H9 (cell line): ENCODE measurements around the gene TAF1A. TPM values are rescaled to one million over a fixed set of nuclear protein-coding genes. Genes with fewer than 3 reads are reported as not detected.

ENCODE experiments used
- DNase-seq: peaks from one replicate; pipeline ENCODE4 v3.0.0-alpha.2; 2017
- H2AFZ ChIP-seq: one replicate; pipeline ENCODE4 v1.6.1; 2013; ENCODE audit warnings: mild to moderate bottlenecking, low read length, control low read depth, moderate library complexity
- H2AK5ac ChIP-seq: 2 replicates; pipeline ENCODE4 v1.6.1; 2013; ENCODE audit warnings: low read length, control low read depth, mixed read lengths; ENCODE audit not compliant: insufficient read length
- H2BK120ac ChIP-seq: one replicate; pipeline ENCODE4 v1.6.1; 2013; ENCODE audit warnings: low read depth, mild to moderate bottlenecking, low read length, control low read depth, inconsistent platforms; ENCODE audit not compliant: poor library complexity, severe bottlenecking
- H2BK12ac ChIP-seq: 2 replicates; pipeline ENCODE4 v1.6.1; 2013; ENCODE audit warnings: low read length, control low read depth, mixed read lengths, low read depth; ENCODE audit not compliant: insufficient read length
- H2BK15ac ChIP-seq: 2 replicates; pipeline ENCODE4 v1.6.1; 2013; ENCODE audit warnings: low read depth, low read length, control low read depth
- H2BK20ac ChIP-seq: one replicate; pipeline ENCODE4 v1.6.1; 2013; ENCODE audit warnings: low read depth, mild to moderate bottlenecking, low read length, control low read depth, inconsistent platforms; ENCODE audit not compliant: poor library complexity, severe bottlenecking
- H2BK5ac ChIP-seq: 2 replicates; pipeline ENCODE4 v1.6.1; 2013; ENCODE audit warnings: low read length, control low read depth, mixed read lengths; ENCODE audit not compliant: insufficient read length
- H3K14ac ChIP-seq: 2 replicates; pipeline ENCODE4 v1.6.1; 2013; ENCODE audit warnings: low read length, control low read depth; ENCODE audit not compliant: insufficient read depth
- H3K18ac ChIP-seq: 2 replicates; pipeline ENCODE4 v1.6.1; 2013; ENCODE audit warnings: low read depth, mild to moderate bottlenecking, mixed read lengths, low read length, control low read depth; ENCODE audit not compliant: insufficient read length
- H3K23ac ChIP-seq: 2 replicates; pipeline ENCODE4 v1.6.1; 2013; ENCODE audit warnings: low read length, control low read depth, mixed read lengths, low read depth; ENCODE audit not compliant: insufficient read length
- H3K23me2 ChIP-seq: 2 replicates; pipeline ENCODE4 v1.6.1; 2013; ENCODE audit warnings: low read depth, mild to moderate bottlenecking, mixed read lengths, low read length, control low read depth; ENCODE audit not compliant: insufficient read length, poor library complexity, severe bottlenecking
- H3K27ac ChIP-seq: 2 replicates; pipeline ENCODE4 v1.5.1; 2013; ENCODE audit warnings: low read length, control low read depth, mixed read lengths, low read depth; ENCODE audit not compliant: insufficient read length
- H3K27me3 ChIP-seq: 2 replicates; pipeline ENCODE4 v1.6.1; 2013; ENCODE audit warnings: low read length, control low read depth, inconsistent platforms; ENCODE audit not compliant: insufficient read depth
- H3K4ac ChIP-seq: 2 replicates; pipeline ENCODE4 v1.6.1; 2013; ENCODE audit warnings: low read depth, mild to moderate bottlenecking, control low read depth, inconsistent platforms, low read length, moderate library complexity
- H3K4me1 ChIP-seq: 2 replicates; pipeline ENCODE4 v1.6.1; 2013; ENCODE audit warnings: low read length, control low read depth, inconsistent platforms; ENCODE audit not compliant: insufficient read depth
- H3K4me2 ChIP-seq: 2 replicates; pipeline ENCODE4 v1.6.1; 2013; ENCODE audit warnings: low read length, control low read depth, mixed read lengths; ENCODE audit not compliant: insufficient read length, insufficient read depth
- H3K56ac ChIP-seq: 2 replicates; pipeline ENCODE4 v1.6.1; 2013; ENCODE audit warnings: low read depth, mild to moderate bottlenecking, mixed read lengths, low read length, control low read depth; ENCODE audit not compliant: insufficient read length
- H3K79me1 ChIP-seq: 2 replicates; pipeline ENCODE4 v1.6.1; 2013; ENCODE audit warnings: low read depth, mild to moderate bottlenecking, moderate library complexity, low read length, control low read depth, inconsistent platforms; ENCODE audit not compliant: insufficient read depth, poor library complexity, severe bottlenecking
- H3K79me2 ChIP-seq: 2 replicates; pipeline ENCODE4 v1.6.1; 2013; ENCODE audit warnings: low read length, control low read depth, inconsistent platforms; ENCODE audit not compliant: insufficient read depth
- H3K9ac ChIP-seq: 2 replicates; pipeline ENCODE4 v1.6.1; 2013; ENCODE audit warnings: low read length, control low read depth, mixed read lengths; ENCODE audit not compliant: insufficient read length; ENCODE audit errors: extremely low read depth
- H3K9me3 ChIP-seq: one replicate; pipeline ENCODE4 v1.6.1; 2013; ENCODE audit warnings: low read depth, low read length, inconsistent platforms; ENCODE audit not compliant: control insufficient read depth
- H3T11ph ChIP-seq: one replicate; pipeline ENCODE4 v1.6.1; 2013; ENCODE audit warnings: mild to moderate bottlenecking, low read length, control low read depth, inconsistent platforms
- H4K20me1 ChIP-seq: one replicate; pipeline ENCODE4 v1.6.1; 2013; ENCODE audit not compliant: control insufficient read depth, insufficient read length, insufficient read depth
- H4K5ac ChIP-seq: 2 replicates; pipeline ENCODE4 v1.6.1; 2013; ENCODE audit warnings: low read depth, mild to moderate bottlenecking, mixed read lengths, low read length, control low read depth; ENCODE audit not compliant: insufficient read length
- H4K8ac ChIP-seq: replicated peaks from 2 replicates; pipeline ENCODE4 v1.6.1; 2013; ENCODE audit warnings: low read length, control low read depth, mixed read lengths, low read depth; ENCODE audit not compliant: insufficient read length
- H4K91ac ChIP-seq: 2 replicates; pipeline ENCODE4 v1.6.1; 2013; ENCODE audit warnings: low read depth, mild to moderate bottlenecking, moderate library complexity, mixed read lengths, low read length, control low read depth; ENCODE audit not compliant: insufficient read length
- H3K27ac Mint-ChIP-seq, 3 experiments: 2 replicates in 2 of 3; 3 replicates in 1 of 3; pipeline ENCODE4 v1.8.0; 2020 to 2021; ENCODE audit warnings: mixed read lengths in 3 of 3, mild to moderate bottlenecking in 1 of 3, moderate library complexity in 1 of 3
- H3K27me3 Mint-ChIP-seq: 2 replicates; pipeline ENCODE4 v1.8.0; 2021; ENCODE audit warnings: low read depth, mild to moderate bottlenecking, moderate library complexity, mixed read lengths
- H3K36me3 Mint-ChIP-seq, 3 experiments: 2 replicates in 2 of 3; 3 replicates in 1 of 3; pipeline ENCODE4 v1.8.0; 2020 to 2021; ENCODE audit warnings: low read depth in 3 of 3, mixed read lengths in 3 of 3; ENCODE audit not compliant: insufficient read depth in 1 of 3
- H3K4me1 Mint-ChIP-seq, 2 experiments: 2 replicates each; pipeline ENCODE4 v1.8.0; 2020; ENCODE audit warnings: mixed read lengths in 2 of 2
- H3K4me3 Mint-ChIP-seq, 2 experiments: 2 replicates in 1 of 2; 3 replicates in 1 of 2; pipeline ENCODE4 v1.8.0; 2020 to 2021; ENCODE audit warnings: mild to moderate bottlenecking in 2 of 2, mixed read lengths in 2 of 2, moderate library complexity in 1 of 2
- H3K9me3 Mint-ChIP-seq, 2 experiments: 2 replicates in 1 of 2; 3 replicates in 1 of 2; pipeline ENCODE4 v1.8.0; 2020; ENCODE audit warnings: mild to moderate bottlenecking in 2 of 2, mixed read lengths in 2 of 2, moderate library complexity in 1 of 2
- CTCF ChIP-seq: fragments of 200-600 bp; sonication (generic); conservative IDR thresholded peaks from 3 replicates; pipeline ENCODE4 v1.8.0; 2021; ENCODE audit warnings: antibody characterized with exemption, mild to moderate bottlenecking
- WGBS: extraction: QIAGEN DNeasy Blood & Tissue Kit; methylation state at CpG from one replicate; pipeline ENCODE4 v1.1.7; 2013; ENCODE audit warnings: missing lambda C conversion rate, low lambda C conversion rate, mixed read lengths; ENCODE audit not compliant: insufficient read length; ENCODE audit errors: extremely low coverage; 5-methylcytosine and 5-hydroxymethylcytosine counted together
- total RNA-seq: library from RNA; stranded (reverse); gene quantifications from 2 replicates; pipeline ENCODE4 v1.2.1, GENCODE V29; 2021

The TAF1A gene
- total RNA-seq, 1 experiment from 2014 or later: 14.8 TPM

- H2AFZ ChIP-seq: no peak overlapping the region
These were observed 68.2 kb downstream of the TAF1A start for GRCh38 chr1:222521299-222522104.

More at GRCh38 chr1:222521299-222522104, 68.2 kb downstream of the TAF1A start:
- H3K9me3 Mint-ChIP-seq: no peaks in the 10 kb centered on the region; a peak in 2 of 5 replicates
- H3K18ac ChIP-seq: no peak overlapping the region
- no peak for DNase-seq
- H2AK5ac ChIP-seq: no peak overlapping the region
- H3K14ac ChIP-seq: no peak overlapping the region
- H3K9ac ChIP-seq: no peak overlapping the region
- no peak overlapping the region for H2BK20ac ChIP-seq
- no peaks in the 10 kb centered on the region for H3K79me1 ChIP-seq
- no peaks in the 10 kb centered on the region for H4K20me1 ChIP-seq
- H3K56ac ChIP-seq: no peak overlapping the region
- no peak overlapping the region for H2BK15ac ChIP-seq
- no peak overlapping the region for H4K91ac ChIP-seq
- no peak overlapping the region for H3K27ac ChIP-seq
- H3K27ac Mint-ChIP-seq: no peak overlapping the region; a peak in 1 of 7 replicates
- H3K4me1 Mint-ChIP-seq: no peaks in the 10 kb centered on the region
- H4K5ac ChIP-seq: no peak overlapping the region
- no peaks in the 10 kb centered on the region for H3K79me2 ChIP-seq
- H3K4ac ChIP-seq: no peak overlapping the region
- H4K8ac ChIP-seq: no peak overlapping the region
- H3K23ac ChIP-seq: no peak overlapping the region
- H3K23me2 ChIP-seq: no peaks in the 10 kb centered on the region
- no peak overlapping the region for H3K4me3 Mint-ChIP-seq
- H3K4me1 ChIP-seq: no peaks in the 10 kb centered on the region
- no peak overlapping the region for H2BK5ac ChIP-seq
- H3K9me3 ChIP-seq: no peaks in the 10 kb centered on the region
- H3T11ph ChIP-seq: no peak overlapping the region
- H3K4me2 ChIP-seq: no peak overlapping the region
- no CpG with 5 or more reads among the region's 7 CpGs for WGBS
- no peak overlapping the region for H2BK120ac ChIP-seq
- TF ChIP-seq CTCF: no peak
- no peak overlapping the region for H2BK12ac ChIP-seq
- no peaks in the 10 kb centered on the region for H3K27me3 ChIP-seq
- H3K27me3 Mint-ChIP-seq: no peaks in the 10 kb centered on the region; the same call in none of the 2 replicates
- no peaks in the 10 kb centered on the region; a peak in 1 of 7 replicates for H3K36me3 Mint-ChIP-seq

Other genes with a start within 250 kb of the TAF1A start
- 0.15 and 0.39 TPM in 2 replicates for gene HHIPL2, start 41.8 kb downstream of the TAF1A start, total RNA-seq
- 55.2 and 55.5 TPM in 2 replicates for gene MIA3, start 28.2 kb upstream of the TAF1A start, total RNA-seq
- gene AIDA, start 122.6 kb upstream of the TAF1A start, total RNA-seq: 91.1 and 92.8 TPM in 2 replicates
- gene BROX, start 122.6 kb upstream of the TAF1A start, total RNA-seq: 27.8 and 28.2 TPM in 2 replicates
- gene FAM177B, start 147.3 kb upstream of the TAF1A start, total RNA-seq: not detected in 2 replicates
- 2.5 and 2.6 TPM in 2 replicates for gene DISP1, start 225.1 kb upstream of the TAF1A start, total RNA-seq